H7 (cell line): ENCODE measurements around the gene CACNA1I. TPM values are rescaled to one million over a fixed set of nuclear protein-coding genes. Genes with fewer than 3 reads are reported as not detected.

Experiments
- DNase-seq: peaks from one replicate; pipeline ENCODE4 v3.0.0; 2012
- H3K27me3 ChIP-seq: 2 replicates; pipeline ENCODE4 v1.6.0; 2011; ENCODE audit warnings: mild to moderate bottlenecking, low read length; ENCODE audit not compliant: control insufficient read depth, insufficient read depth
- H3K36me3 ChIP-seq: replicated peaks from 2 replicates; pipeline ENCODE4 v1.5.1; 2011; ENCODE audit warnings: low read length; ENCODE audit not compliant: control insufficient read depth, insufficient read depth
- H3K4me3 ChIP-seq: 2 replicates; pipeline ENCODE4 v1.5.1; 2011; ENCODE audit warnings: low read depth, mild to moderate bottlenecking, control low read depth, low read length, moderate library complexity; ENCODE audit not compliant: insufficient read depth
- total RNA-seq: library from RNA; depleted of rRNA; stranded (reverse); fragments of >200 nt; shearing (Covaris generic); gene quantifications from 2 replicates; pipeline ENCODE4 v1.2.3, GENCODE V29; 2014

CACNA1I gene
- total RNA-seq, 1 experiment from 2014 or later: 0.31 TPM

GRCh38 chr22:39530692-39531331 lies 39.7 kb upstream of the CACNA1I start:
- peak; percentile 75 for DNase-seq
- no peak overlapping the region for H3K4me3 ChIP-seq
- H3K27me3 ChIP-seq: no peaks in the 10 kb centered on the region
- peaks cover 14% of the 10 kb centered on the region for H3K36me3 ChIP-seq

DNA sequence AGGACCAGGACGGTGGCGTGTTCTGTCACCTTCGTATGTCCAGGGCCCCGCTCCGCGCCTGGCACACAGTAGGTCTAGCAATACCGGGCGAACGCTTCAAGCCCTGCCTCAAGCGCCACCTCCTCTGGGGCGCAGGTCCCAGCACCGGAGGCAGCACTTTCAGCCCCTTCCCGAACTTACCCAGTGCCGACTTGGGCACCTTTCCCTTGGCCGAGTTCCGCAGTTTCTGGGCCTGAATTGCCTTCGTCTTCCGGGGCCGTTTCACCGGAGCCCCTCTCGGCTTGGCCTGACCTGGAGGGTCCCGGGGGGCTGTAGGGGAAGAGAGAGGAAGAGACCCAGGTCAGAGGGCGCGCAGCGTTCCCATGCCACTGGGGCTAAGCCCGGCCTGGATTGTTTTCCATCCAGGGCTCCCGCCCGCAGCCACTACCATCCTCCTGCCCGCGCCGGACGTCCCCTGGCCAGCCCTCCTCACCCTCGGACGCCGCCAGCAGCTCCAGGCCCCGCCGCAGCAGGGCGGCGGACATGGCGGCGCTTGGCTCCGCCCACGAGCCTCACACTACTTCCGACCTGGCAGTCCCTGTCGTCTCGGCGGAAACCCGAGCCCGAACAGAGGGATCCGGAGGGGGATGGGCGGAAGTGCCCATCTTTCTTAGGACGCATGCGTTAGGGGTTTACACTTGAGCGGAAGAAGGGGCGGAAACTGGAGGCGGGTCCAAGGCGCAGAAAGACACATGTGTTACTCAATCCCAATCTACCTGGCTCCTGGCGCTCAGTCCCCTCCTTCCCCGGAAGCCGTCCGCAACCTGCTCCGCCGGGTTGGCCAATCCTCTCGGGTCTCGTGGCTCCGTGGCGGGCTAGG lies 38.1 kb upstream of the CACNA1I start, which contains the start of gene RPS19BP1:
Gene RPS19BP1, minus strand, starts transcription at position 534 of the 859 bp plus-strand sequence. Its CDS starts 10 bp downstream, at position 524.
- no peaks in the 10 kb centered on the region for H3K27me3 ChIP-seq
- peaks cover 14% of the 10 kb centered on the region for H3K36me3 ChIP-seq
- peak within 1 kb of the TSS; percentile 98 for H3K4me3 ChIP-seq
- DNase-seq: peak; percentile 97

GRCh38 chr22:39534092-39534506 lies 36.5 kb upstream of the CACNA1I start:
- peak; percentile 58 for DNase-seq
- Histone ChIP-seq H3K4me3 (no peak overlapping the region), H3K36me3 (peaks cover 5% of the 10 kb centered on the region; the same call in 1 of the 2 replicates), H3K27me3 (no peaks in the 10 kb centered on the region)

- H3K27me3 ChIP-seq: no peaks in the 10 kb centered on the region
- 0 out of 2 replicates have a peak, but pooled peaks cover 2% of the 10 kb centered on the region for H3K36me3 ChIP-seq
- peak; percentile 95 for DNase-seq
- peak overlapping the region; percentile 19 for H3K4me3 ChIP-seq
Observed at GRCh38 chr22:39534591-39535356, 35.8 kb upstream of the CACNA1I start.

DNA sequence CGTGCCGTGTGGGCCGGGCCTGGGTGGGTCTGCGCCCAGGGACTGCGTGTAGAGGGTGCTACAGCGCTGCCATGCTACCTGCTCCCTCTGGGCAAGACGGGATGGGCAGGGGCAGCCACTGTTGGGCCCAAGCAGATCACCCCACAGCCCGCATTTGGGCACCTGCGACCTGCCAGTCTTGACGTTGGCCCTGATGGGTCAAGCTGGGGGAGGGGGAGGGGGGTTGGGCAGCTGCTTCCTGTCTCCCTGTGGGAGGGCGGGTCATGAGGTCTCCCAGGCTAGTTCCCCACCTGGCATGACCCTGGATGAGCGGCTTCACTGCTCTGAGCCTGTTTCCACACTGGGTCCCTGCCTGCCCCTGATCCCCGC lies 35.2 kb upstream of the CACNA1I start:
- DNase-seq: peak; percentile 87
- Histone ChIP-seq H3K27me3 (no peaks in the 10 kb centered on the region), H3K4me3 (no peak overlapping the region; the same call in 1 of the 2 replicates), H3K36me3 (0 out of 2 replicates have a peak, but pooled peaks cover 1% of the 10 kb centered on the region)

GRCh38 chr22:39535831-39536449 lies 34.6 kb upstream of the CACNA1I start:
- no peaks in the 10 kb centered on the region for H3K27me3 ChIP-seq
- H3K36me3 ChIP-seq: no peaks in the 10 kb centered on the region
- DNase-seq: no peak
- H3K4me3 ChIP-seq: no peak overlapping the region

- DNase-seq: no peak
- no peaks in the 10 kb centered on the region for H3K36me3 ChIP-seq
- no peaks in the 10 kb centered on the region for H3K27me3 ChIP-seq
- H3K4me3 ChIP-seq: no peak overlapping the region
Observed at GRCh38 chr22:39536711-39537110, 33.8 kb upstream of the CACNA1I start.

DNA sequence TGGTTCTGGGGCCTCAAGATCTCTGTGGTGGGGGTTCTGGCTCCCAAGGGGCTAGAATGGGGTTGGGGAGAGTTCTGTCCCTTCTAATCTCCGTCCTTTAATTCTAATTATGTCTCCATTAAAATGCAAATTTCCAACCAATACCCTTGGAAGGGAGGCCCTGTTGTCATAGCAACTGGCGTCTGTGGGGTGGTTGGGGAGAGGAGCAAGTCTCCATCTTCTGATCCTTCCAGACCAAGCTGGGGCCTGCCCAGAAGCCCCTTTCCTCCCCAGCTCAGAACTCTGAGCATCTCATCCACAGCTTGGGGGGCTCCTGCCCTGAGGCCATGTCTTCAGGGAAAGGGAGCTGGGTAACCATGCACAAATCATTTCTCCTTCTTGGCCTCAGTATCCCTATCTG lies 32.6 kb upstream of the CACNA1I start:
- no peaks in the 10 kb centered on the region for H3K27me3 ChIP-seq
- peak; percentile 65 for DNase-seq
- H3K4me3 ChIP-seq: no peak overlapping the region
- no peaks in the 10 kb centered on the region for H3K36me3 ChIP-seq

- peak; percentile 86 for DNase-seq
- Histone ChIP-seq H3K27me3 (peaks cover 3% of the 10 kb centered on the region; the same call in 1 of the 2 replicates), H3K36me3 (no peaks in the 10 kb centered on the region), H3K4me3 (no peak overlapping the region)
Observed at GRCh38 chr22:39543095-39543494, 27.5 kb upstream of the CACNA1I start.

- DNase-seq: peak; percentile 90
- no peaks in the 10 kb centered on the region for H3K36me3 ChIP-seq
- H3K27me3 ChIP-seq: peaks cover 3% of the 10 kb centered on the region; the same call in 1 of the 2 replicates
- no peak overlapping the region for H3K4me3 ChIP-seq
Observed at GRCh38 chr22:39545386-39546365, 24.9 kb upstream of the CACNA1I start.

DNA sequence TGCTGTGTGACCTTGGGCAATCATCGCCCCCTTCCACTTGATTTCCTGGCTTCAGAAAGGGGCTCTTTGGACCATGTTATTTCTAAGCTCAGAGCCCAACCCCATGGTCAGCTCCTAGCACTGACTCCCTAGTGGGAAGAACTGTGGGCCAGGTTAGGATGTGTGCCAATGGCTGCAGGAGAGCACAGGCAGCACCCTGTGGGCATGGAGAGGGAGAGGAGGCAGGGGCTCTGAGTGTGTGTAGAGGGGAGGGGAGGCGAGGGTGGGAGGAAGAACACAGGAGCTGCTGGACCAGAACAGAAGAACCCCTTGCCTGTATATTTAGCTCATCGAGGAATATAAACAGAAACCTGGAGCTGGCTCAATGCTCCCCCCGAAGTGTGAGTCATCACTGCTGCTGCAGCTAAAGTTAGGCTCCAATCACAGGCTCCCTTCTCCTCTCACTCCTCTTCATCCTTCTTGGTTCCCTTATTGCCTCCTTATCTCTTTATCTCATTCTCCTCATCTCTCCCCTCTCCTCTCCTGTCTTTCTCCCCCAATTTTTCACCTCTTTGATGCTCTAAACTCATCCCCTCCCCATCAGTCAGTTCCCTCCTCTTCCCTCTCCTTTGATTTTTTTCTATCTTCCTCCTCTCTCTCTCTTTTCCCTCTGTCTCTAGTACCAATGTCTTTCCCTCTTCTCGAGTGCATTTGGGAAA lies 23.5 kb upstream of the CACNA1I start:
- no peaks in the 10 kb centered on the region for H3K36me3 ChIP-seq
- H3K27me3 ChIP-seq: peaks cover 3% of the 10 kb centered on the region; the same call in 1 of the 2 replicates
- no peak overlapping the region for H3K4me3 ChIP-seq
- DNase-seq: no peak

- Histone ChIP-seq H3K36me3 (no peaks in the 10 kb centered on the region), H3K4me3 (no peak overlapping the region), H3K27me3 (peaks cover 3% of the 10 kb centered on the region; the same call in 1 of the 2 replicates)
Observed at GRCh38 chr22:39547587-39547947, 23.0 kb upstream of the CACNA1I start.

DNA sequence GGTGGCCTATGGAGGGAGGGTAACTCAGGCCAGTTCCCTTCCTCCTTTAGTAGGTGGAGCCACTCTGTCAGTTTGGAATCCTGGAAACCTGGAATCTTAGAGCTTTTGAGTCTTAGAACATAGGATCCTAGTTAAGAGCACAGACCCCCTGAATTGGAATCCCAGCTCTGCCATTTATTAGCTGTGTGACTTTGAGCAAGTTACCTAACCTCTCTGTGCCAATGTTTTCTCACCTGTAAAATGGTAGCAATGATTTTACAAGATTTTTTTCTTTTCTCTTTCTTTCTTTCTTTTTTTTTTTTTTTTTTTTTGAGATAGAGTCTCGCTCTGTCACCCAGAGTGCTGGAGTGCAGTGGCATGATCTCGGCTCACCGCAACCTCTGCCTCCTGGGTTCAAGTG lies 17.1 kb upstream of the CACNA1I start:
- DNase-seq: no peak
- no peaks in the 10 kb centered on the region for H3K36me3 ChIP-seq
- H3K4me3 ChIP-seq: no peak overlapping the region
- H3K27me3 ChIP-seq: peaks cover 30% of the 10 kb centered on the region

More at GRCh38 chr22:39547587-39547947, 23.0 kb upstream of the CACNA1I start:
- DNase-seq: no peak
